SK-N-SH (cell line): Measurements from ENCODE around the gene LRP5. TPM values are rescaled to one million over a fixed set of nuclear protein-coding genes. Genes with fewer than 3 reads are reported as not detected.

Source experiments
- CTCF ChIA-PET: fragments of 300-600, 350-600 bp; formaldehyde crosslinking; extraction: SDS; loops from one replicate; lab custom pipeline; 2021; lab: Yijun Ruan, JAX
- POLR2A ChIA-PET: fragments of 350-600 bp; sonication (Branson Sonifier 250); formaldehyde crosslinking; extraction: SDS; loops from one replicate; lab custom pipeline; 2020; ENCODE audit warnings: antibody characterized with exemption, inconsistent platforms; lab: Yijun Ruan, JAX
- DNase-seq: peaks from one replicate; pipeline ENCODE4 v3.0.0; 2012
- H2AFZ ChIP-seq: fragments of 200-600 bp; sonication (generic); 2 replicates; pipeline ENCODE4 v1.8.1; 2016; ENCODE audit warnings: antibody characterized with exemption, mild to moderate bottlenecking, low read depth
- H3F3A ChIP-seq: fragments of 200-600 bp; sonication (generic); replicated peaks from 2 replicates; pipeline ENCODE3; 2016; ENCODE audit warnings: antibody characterized with exemption, mild to moderate bottlenecking; ENCODE audit not compliant: insufficient read depth
- H3K27ac ChIP-seq, 2 experiments: fragments of 200-500 bp in 1 of 2; fragments of 200-600 bp in 1 of 2; sonication (Bioruptor generic) in 1 of 2; sonication (generic), shearing (Covaris generic) in 1 of 2; 2 replicates each; pipeline versions ENCODE4 v1.5.1 to v1.6.1; 2014 to 2016; ENCODE audit warnings: low read depth in 2 of 2, inconsistent platforms in 1 of 2, low read length in 1 of 2, mild to moderate bottlenecking in 1 of 2, mixed read lengths in 1 of 2
- H3K27me3 ChIP-seq: fragments of 200-600 bp; sonication (generic), shearing (Covaris generic); 2 replicates; pipeline ENCODE4 v1.6.1; 2016; ENCODE audit warnings: mixed run types; ENCODE audit not compliant: insufficient read depth
- H3K36me3 ChIP-seq, 2 experiments: fragments of 200-500 bp in 1 of 2; fragments of 200-600 bp in 1 of 2; sonication (Bioruptor generic) in 1 of 2; sonication (generic) in 1 of 2; replicated peaks in 1 of 2; 2 replicates each; pipeline versions ENCODE3 to v1.5.1; 2014 to 2016; ENCODE audit warnings: low read length in 1 of 2, mild to moderate bottlenecking in 1 of 2; ENCODE audit not compliant: insufficient read depth in 2 of 2, control insufficient read depth in 1 of 2
- H3K4me1 ChIP-seq, 2 experiments: fragments of 200-500 bp in 1 of 2; fragments of 200-600 bp in 1 of 2; sonication (Bioruptor generic) in 1 of 2; sonication (generic), shearing (Covaris generic) in 1 of 2; 2 replicates each; pipeline versions ENCODE4 v1.5.1 to v1.6.1; 2014 to 2016; ENCODE audit warnings: low read depth in 1 of 2, low read length in 1 of 2, mixed run types in 1 of 2; ENCODE audit not compliant: insufficient read depth in 2 of 2, control insufficient read depth in 1 of 2
- H3K4me2 ChIP-seq: fragments of 200-600 bp; sonication (generic), shearing (Covaris generic); 2 replicates; pipeline ENCODE4 v1.6.1; 2017; ENCODE audit warnings: mixed run types
- H3K4me3 ChIP-seq, 2 experiments: fragments of 200-500 bp in 1 of 2; fragments of 200-600 bp in 1 of 2; sonication (Bioruptor generic) in 1 of 2; sonication (generic), shearing (Covaris generic) in 1 of 2; 2 replicates each; pipeline versions ENCODE4 v1.5.1 to v1.8.1; 2014 to 2016; ENCODE audit warnings: low read depth in 2 of 2, inconsistent platforms in 1 of 2, low read length in 1 of 2, mild to moderate bottlenecking in 1 of 2, mixed read lengths in 1 of 2, moderate library complexity in 1 of 2
- H3K79me2 ChIP-seq: fragments of 200-600 bp; sonication (generic); 2 replicates; pipeline ENCODE4 v1.8.1; 2017; ENCODE audit warnings: mild to moderate bottlenecking; ENCODE audit not compliant: insufficient read depth
- H3K9ac ChIP-seq: fragments of 200-600 bp; sonication (generic); 2 replicates; pipeline ENCODE4 v1.6.1; 2017; ENCODE audit warnings: mixed run types
- H3K9me2 ChIP-seq: fragments of 200-600 bp; sonication (generic); 2 replicates; pipeline ENCODE4 v1.6.1; 2017; ENCODE audit warnings: mixed run types
- H3K9me3 ChIP-seq: fragments of 200-600 bp; sonication (generic); 2 replicates; pipeline ENCODE4 v1.6.1; 2017; ENCODE audit warnings: mixed run types, mild to moderate bottlenecking, moderate library complexity
- H4K20me1 ChIP-seq: fragments of 200-600 bp; sonication (generic); 2 replicates; pipeline ENCODE4 v1.6.1; 2017; ENCODE audit warnings: mild to moderate bottlenecking, mixed run types; ENCODE audit not compliant: insufficient read depth
- CHD2 ChIP-seq: fragments of 150-350 bp; IDR thresholded peaks from 2 replicates; pipeline ENCODE4 v1.6.1; 2018; ENCODE audit warnings: low read length; ENCODE audit not compliant: partially characterized antibody
- FOSL2 ChIP-seq: IDR thresholded peaks from 2 replicates; pipeline ENCODE4 v1.4.0; 2012; ENCODE audit warnings: low read depth, mild to moderate bottlenecking, moderate library complexity, borderline replicate concordance
- FOXM1 ChIP-seq: IDR thresholded peaks from 2 replicates; pipeline ENCODE4 v1.4.0; 2012; ENCODE audit warnings: low read depth, mild to moderate bottlenecking
- GABPA ChIP-seq: IDR thresholded peaks from 2 replicates; pipeline ENCODE4 v1.4.0; 2012; ENCODE audit warnings: low read depth, mild to moderate bottlenecking
- GATA2 ChIP-seq: sonication (generic); formaldehyde crosslinking; IDR thresholded peaks from 2 replicates; pipeline ENCODE4 v1.5.0; 2020; ENCODE audit warnings: mild to moderate bottlenecking, missing genetic modification reagents
- JUND ChIP-seq: IDR thresholded peaks from 2 replicates; pipeline ENCODE4 v1.4.0; 2012
- MAX ChIP-seq: IDR thresholded peaks from 2 replicates; pipeline ENCODE4 v1.4.0; 2012; ENCODE audit warnings: low read depth
- MXI1 ChIP-seq: IDR thresholded peaks from 2 replicates; pipeline ENCODE4 v1.6.1; 2012; ENCODE audit warnings: mild to moderate bottlenecking, low read depth, low read length, improper control_type of control experiment
- RAD21 ChIP-seq: IDR thresholded peaks from 2 replicates; pipeline ENCODE4 v1.6.1; 2012; ENCODE audit warnings: mild to moderate bottlenecking, low read length
- RCOR1 ChIP-seq: fragments of 150-350 bp; IDR thresholded peaks from 2 replicates; pipeline ENCODE4 v1.6.1; 2017; ENCODE audit warnings: antibody characterized with exemption, low read length
- RFX5 ChIP-seq: IDR thresholded peaks from 2 replicates; pipeline ENCODE4 v1.6.1; 2012; ENCODE audit warnings: mild to moderate bottlenecking, improper control_type of control experiment, low read length
- SMC3 ChIP-seq: IDR thresholded peaks from 2 replicates; pipeline ENCODE4 v1.6.1; 2012; ENCODE audit warnings: low read depth, low read length, improper control_type of control experiment
- WGBS: methylation state at CpG from one replicate; pipeline ENCODE4 v1.1.6; 2017; ENCODE audit warnings: low lambda C conversion rate; 5-methylcytosine and 5-hydroxymethylcytosine counted together
- polyA plus RNA-seq, 3 experiments: library from polyadenylated mRNA; depleted of rRNA; stranded (reverse); fragments of >200 nt; gene quantifications; 2 replicates each; pipeline ENCODE4 v1.2.3, GENCODE V29; 2012

The LRP5 gene
- polyA plus RNA-seq, 1 of the 3 experiments (the other 2 are of a cell fraction), result 15.0 TPM

- Histone ChIP-seq H3K27me3 (no peaks in the 10 kb centered on the region), H2AFZ (no peak overlapping the region), H3K79me2 (peaks cover 60% of the 10 kb centered on the region), H3K9ac (peak overlapping the region; percentile 91; the same call in 1 of the 2 replicates), H3K4me1 (peaks cover 0 to 15% of the 10 kb centered on the region in 2 experiments; a peak in 2 of 4 replicates), H3F3A (peaks cover 5% of the 10 kb centered on the region), H3K9me2 (no peaks in the 10 kb centered on the region), H3K9me3 (no peaks in the 10 kb centered on the region), H3K36me3 (peaks cover 0 to 4% of the 10 kb centered on the region in 2 experiments), H3K27ac (no peak overlapping the region), H4K20me1 (peaks cover 52% of the 10 kb centered on the region), H3K4me3 (peak overlapping the region; percentile 81 to 84), H3K4me2 (peak overlapping the region; percentile 89)
- DNase-seq, result no peak
- POLR2A ChIA-PET, result no interaction called here
- TF ChIP-seq MXI1 (peak; percentile 50; the same call in 1 of the 2 replicates), RFX5 (no peak)
- WGBS, result 4% methylated on average over 12 of the region's 12 CpGs
- CTCF ChIA-PET, result interaction anchor here (0.9 kb wide), 1 partner anchor 428 kb away, joined by 3 read pairs; no protein-coding TSS in a partner anchor
Measured at GRCh38 chr11:68461575-68461917, 149.2 kb downstream of the LRP5 start.

DNA sequence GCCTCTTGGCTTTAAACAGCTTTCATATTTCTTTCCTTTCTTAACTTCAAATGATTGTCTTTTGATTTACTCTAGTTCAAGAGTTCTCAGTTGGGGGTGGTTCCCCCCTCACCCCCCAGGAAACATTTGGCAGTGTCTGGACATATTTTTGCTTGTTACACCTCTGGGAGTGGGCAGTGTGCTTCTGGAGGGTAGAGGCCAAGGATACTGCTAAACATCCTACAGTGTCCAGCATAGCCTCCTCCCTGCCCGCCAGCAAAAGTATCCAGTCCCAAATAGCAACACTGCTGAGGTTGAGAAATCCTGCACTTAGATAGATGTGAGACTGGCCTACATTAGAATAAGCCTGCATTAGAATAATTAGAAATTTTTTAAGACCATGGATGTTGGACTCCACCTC, 151.3 kb downstream of the LRP5 start:
- ChIA-PET CTCF (interaction anchor here (1.4 kb wide), 1 partner anchor 22 kb away, joined by 3 read pairs; no protein-coding TSS in a partner anchor), POLR2A (no interaction called here)
- H4K20me1 ChIP-seq, result peaks cover 74% of the 10 kb centered on the region
- WGBS, result 100% methylated on average over 1 of the region's 1 CpG
- peaks cover 5% of the 10 kb centered on the region for H3F3A ChIP-seq
- no peak overlapping the region for H3K4me3 ChIP-seq
- H3K27ac ChIP-seq, result no peak overlapping the region
- H3K9me2 ChIP-seq, result no peaks in the 10 kb centered on the region
- H3K9me3 ChIP-seq, result no peaks in the 10 kb centered on the region
- H3K4me1 ChIP-seq, result peaks cover 0 to 19% of the 10 kb centered on the region in 2 experiments; a peak in 2 of 4 replicates
- TF ChIP-seq GATA2 (CRISPR knock-in tag) (no peak), JUND (no peak), RAD21 (no peak), MAX (no peak), RCOR1 (no peak), FOSL2 (no peak), FOXM1 (no peak)
- TF ChIP-seq, all 33 proteins: peak for 0
- Histone ChIP-seq H3K36me3 (peaks cover 0 to 8% of the 10 kb centered on the region in 2 experiments), H3K79me2 (peaks cover 81% of the 10 kb centered on the region), H3K27me3 (no peaks in the 10 kb centered on the region), H3K4me2 (peak overlapping the region; percentile 89), H2AFZ (no peak overlapping the region), H3K9ac (no peak overlapping the region)
- DNase-seq, result no peak

- peaks cover 4 to 9% of the 10 kb centered on the region in 2 experiments for H3K36me3 ChIP-seq
- POLR2A ChIA-PET, result no interaction called here
- H3K79me2 ChIP-seq, result peaks cover 100% of the 10 kb centered on the region
- H4K20me1 ChIP-seq, result peaks cover 100% of the 10 kb centered on the region
- 88% methylated on average over 8 of the region's 8 CpGs for WGBS
- peaks cover 16 to 36% of the 10 kb centered on the region in 2 experiments; a peak in 2 of 4 replicates for H3K4me1 ChIP-seq
- no peak overlapping the region for H3K27ac ChIP-seq
- no peak for DNase-seq
- no peaks in the 10 kb centered on the region for H3F3A ChIP-seq
- no peak overlapping the region for H3K4me2 ChIP-seq
- H2AFZ ChIP-seq, result no peak overlapping the region
- no peaks in the 10 kb centered on the region for H3K27me3 ChIP-seq
- no peaks in the 10 kb centered on the region for H3K9me2 ChIP-seq
- H3K9ac ChIP-seq, result no peak overlapping the region
- no peak overlapping the region for H3K4me3 ChIP-seq
- TF ChIP-seq CHD2, result no peak
- TF ChIP-seq GABPA, result no peak
- TF ChIP-seq SMC3, result no peak
- TF ChIP-seq, all 33 proteins: peak for 0
- CTCF ChIA-PET, result no interaction called here
- H3K9me3 ChIP-seq, result no peaks in the 10 kb centered on the region
Measured at GRCh38 chr11:68467201-68467834, 154.9 kb downstream of the LRP5 start.
